ENCODE measurements around the gene TMPRSS3.

Gene TMPRSS3

GRCh38 chr21:42374864-42375499, 20.9 kb downstream of the TMPRSS3 start:
- POLR2A ChIA-PET: no interaction called here
- Histone ChIP-seq H3K36me3 (ENCODE audit: control insufficient read depth in 2 of 2, insufficient read depth in 1 of 2, low read length in 2 of 2) (no peaks in the 10 kb centered on the region), H3K4me1 (ENCODE audit: control insufficient read depth, insufficient read depth, low read length) (no peaks in the 10 kb centered on the region), H3K9me3 (ENCODE audit: control insufficient read depth, insufficient read depth, low read depth, low read length) (no peaks in the 10 kb centered on the region), H3K27ac (ENCODE audit: extremely low read depth, low read depth, low read length) (no peak overlapping the region), H3K4me3 (ENCODE audit: low read depth, low read length) (no peak overlapping the region)
- TF ChIP-seq ZIC2 (tag by site-specific recombination; IDR thresholded peaks at IDR 0.05) (peak; percentile 37), KLF1 (tag by site-specific recombination; IDR thresholded peaks at IDR 0.05) (0 out of 2 replicates have a peak, but pooled peaks have one; percentile 19), RBAK (tag by site-specific recombination; IDR thresholded peaks at IDR 0.05) (no peak)
- CTCF ChIA-PET: interaction anchor here (0.8 to 1.9 kb wide), 3 partner anchors 15 to 230 kb away, joined by 3 to 4 read pairs (median 3); no protein-coding TSS in a partner anchor

GRCh38 chr21:42374457-42374856, 21.4 kb downstream of the TMPRSS3 start:
- Histone ChIP-seq H3K9me3 (ENCODE audit: control insufficient read depth, insufficient read depth, low read depth, low read length) (no peaks in the 10 kb centered on the region), H3K4me1 (ENCODE audit: control insufficient read depth, insufficient read depth, low read length) (no peaks in the 10 kb centered on the region), H3K27ac (ENCODE audit: extremely low read depth, low read depth, low read length) (no peak overlapping the region), H3K36me3 (ENCODE audit: control insufficient read depth in 2 of 2, insufficient read depth in 1 of 2, low read length in 2 of 2) (no peaks in the 10 kb centered on the region), H3K4me3 (ENCODE audit: low read depth, low read length) (no peak overlapping the region)
- TF ChIP-seq ZSCAN5A (tag by site-specific recombination; IDR thresholded peaks at IDR 0.05): no peak
- TF ChIP-seq ZNF311 (tag by site-specific recombination; IDR thresholded peaks at IDR 0.05; ENCODE audit: borderline replicate concordance): no peak
- no peak for TF ChIP-seq ZNF37A (tag by site-specific recombination; IDR thresholded peaks at IDR 0.05)
- TF ChIP-seq ZNF660 (tag by site-specific recombination; IDR thresholded peaks at IDR 0.05): no peak
- no peak for TF ChIP-seq ZNF324 (tag by site-specific recombination; IDR thresholded peaks at IDR 0.05)
- no peak for TF ChIP-seq ZNF274 (IDR thresholded peaks at IDR 0.05; ENCODE audit: low read length)
- TF ChIP-seq ZNF274 (tag by site-specific recombination; IDR thresholded peaks at IDR 0.05; ENCODE audit: borderline replicate concordance): no peak
- TF ChIP-seq ZBTB17 (tag by site-specific recombination; IDR thresholded peaks at IDR 0.05): no peak
- CTCF ChIA-PET: interaction anchor here (1.5 to 1.9 kb wide), 2 partner anchors 14 to 64 kb away, joined by 3 to 4 read pairs; no protein-coding TSS in a partner anchor
- POLR2A ChIA-PET: no interaction called here

GRCh38 chr21:42373908-42374455, 21.9 kb downstream of the TMPRSS3 start:
- Histone ChIP-seq H3K9me3 (ENCODE audit: control insufficient read depth, insufficient read depth, low read depth, low read length) (no peaks in the 10 kb centered on the region), H3K4me1 (ENCODE audit: control insufficient read depth, insufficient read depth, low read length) (no peaks in the 10 kb centered on the region), H3K36me3 (ENCODE audit: control insufficient read depth in 2 of 2, insufficient read depth in 1 of 2, low read length in 2 of 2) (no peaks in the 10 kb centered on the region), H3K4me3 (ENCODE audit: low read depth, low read length) (no peak overlapping the region), H3K27ac (ENCODE audit: extremely low read depth, low read depth, low read length) (no peak overlapping the region)
- TF ChIP-seq KLF10 (tag by site-specific recombination; IDR thresholded peaks at IDR 0.05) (no peak), ZNF843 (tag by site-specific recombination; IDR thresholded peaks at IDR 0.05) (no peak), TRIM28 (IDR thresholded peaks at IDR 0.05; ENCODE audit: borderline replicate concordance, low read length) (no peak), SP3 (tag by site-specific recombination; IDR thresholded peaks at IDR 0.05) (no peak), ZSCAN30 (tag by site-specific recombination; IDR thresholded peaks at IDR 0.05) (no peak), INSM2 (tag by site-specific recombination; IDR thresholded peaks at IDR 0.05) (no peak), ZFP41 (tag by site-specific recombination; IDR thresholded peaks at IDR 0.05; ENCODE audit: borderline replicate concordance) (no peak)
- CTCF ChIA-PET: interaction anchor here (0.5 to 1.9 kb wide), 3 partner anchors 14 to 276 kb away, joined by 3 to 4 read pairs (median 3); no protein-coding TSS in a partner anchor
- POLR2A ChIA-PET: no interaction called here
